ENCODE data around the gene SREBF2. TPM values are rescaled to one million over a fixed set of nuclear protein-coding genes. Genes with fewer than 3 reads are reported as not detected.

Gene SREBF2
- total and polyA plus RNA-seq, 9 of the 15 experiments (the other 6 are each of a cell fraction or from before 2014, with no cell fraction given) = 1.1 to 84.2 (median 26.9) TPM

GRCh38 chr22:41833369-41834004 is 582 bp downstream of the SREBF2 start (continued):
- TF ChIP-seq HSF4 (CRISPR knock-in tag; IDR thresholded peaks at IDR 0.05; ENCODE audit: borderline replicate concordance) = no peak
- no peak for TF ChIP-seq ZNF253 (CRISPR knock-in tag; conservative IDR thresholded peaks at IDR 0.05)
- TF ChIP-seq MTA3 (IDR thresholded peaks at IDR 0.05; ENCODE audit: borderline replicate concordance) = no peak
- TF ChIP-seq MYBL2 (IDR thresholded peaks at IDR 0.05; ENCODE audit: low read depth) = no peak
- no peak for TF ChIP-seq MYBL2 (CRISPR knock-in tag; IDR thresholded peaks at IDR 0.05; ENCODE audit: borderline replicate concordance)
- TF ChIP-seq CC2D1A (IDR thresholded peaks at IDR 0.05) = no peak
- TF ChIP-seq CXXC5 (CRISPR knock-in tag; IDR thresholded peaks at IDR 0.05) = peak; percentile 32
- TF ChIP-seq TGIF2 (CRISPR knock-in tag; IDR thresholded peaks at IDR 0.05) = no peak; the same call in 1 of the 2 replicates
- no peak for TF ChIP-seq ZNF232 (CRISPR knock-in tag; IDR thresholded peaks at IDR 0.05)
- no peak for TF ChIP-seq ZNF318 (IDR thresholded peaks at IDR 0.05; ENCODE audit: borderline replicate concordance in 1 of 2, low read depth in 1 of 2)
- peak; percentile 19 for TF ChIP-seq CCNT2 (IDR thresholded peaks at IDR 0.05; ENCODE audit: borderline replicate concordance, extremely low read depth, insufficient read length, low read depth, low read length)
- no peak for TF ChIP-seq ZNF668 (CRISPR knock-in tag; IDR thresholded peaks at IDR 0.05)
- TF ChIP-seq ZNF75A (CRISPR knock-in tag; IDR thresholded peaks at IDR 0.05) = no peak
- TF ChIP-seq SNAPC5 (CRISPR knock-in tag; IDR thresholded peaks at IDR 0.05) = no peak
- 0 out of 2 replicates have a peak, but pooled peaks have one; percentile 21 for TF ChIP-seq GTF2E2 (tag; IDR thresholded peaks at IDR 0.05)
- TF ChIP-seq, protein P1, sequence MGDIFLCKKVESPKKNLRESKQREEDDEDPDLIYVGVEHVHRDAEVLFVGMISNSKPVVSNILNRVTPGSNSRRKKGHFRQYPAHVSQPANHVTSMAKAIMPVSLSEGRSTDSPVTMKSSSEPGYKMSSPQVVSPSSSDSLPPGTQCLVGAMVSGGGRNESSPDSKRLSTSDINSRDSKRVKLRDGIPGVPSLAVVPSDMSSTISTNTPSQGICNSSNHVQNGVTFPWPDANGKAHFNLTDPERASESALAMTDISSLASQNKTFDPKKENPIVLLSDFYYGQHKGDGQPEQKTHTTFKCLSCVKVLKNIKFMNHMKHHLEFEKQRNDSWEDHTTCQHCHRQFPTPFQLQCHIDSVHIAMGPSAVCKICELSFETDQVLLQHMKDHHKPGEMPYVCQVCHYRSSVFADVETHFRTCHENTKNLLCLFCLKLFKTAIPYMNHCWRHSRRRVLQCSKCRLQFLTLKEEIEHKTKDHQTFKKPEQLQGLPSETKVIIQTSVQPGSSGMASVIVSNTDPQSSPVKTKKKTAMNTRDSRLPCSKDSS (IDR thresholded peaks at IDR 0.05; ENCODE audit: low read depth, partially characterized antibody) = no peak
- no peak; the same call in 1 of the 2 replicates for TF ChIP-seq NFRKB (IDR thresholded peaks at IDR 0.05; ENCODE audit: low read depth)
